HG02870 (cell line): ENCODE data around the gene COL8A1.
A peak's percentile ranks its signal among the peaks of the same experiment; 100 is the strongest.

Experiments
- ATAC-seq: cut with Tn5 transposase; IDR thresholded peaks from one replicate; pipeline ENCODE4 v1.9.1; 2021; ENCODE audit warnings: mild to moderate bottlenecking, moderate library complexity; ENCODE audit not compliant: unreplicated experiment

Gene COL8A1

DNA sequence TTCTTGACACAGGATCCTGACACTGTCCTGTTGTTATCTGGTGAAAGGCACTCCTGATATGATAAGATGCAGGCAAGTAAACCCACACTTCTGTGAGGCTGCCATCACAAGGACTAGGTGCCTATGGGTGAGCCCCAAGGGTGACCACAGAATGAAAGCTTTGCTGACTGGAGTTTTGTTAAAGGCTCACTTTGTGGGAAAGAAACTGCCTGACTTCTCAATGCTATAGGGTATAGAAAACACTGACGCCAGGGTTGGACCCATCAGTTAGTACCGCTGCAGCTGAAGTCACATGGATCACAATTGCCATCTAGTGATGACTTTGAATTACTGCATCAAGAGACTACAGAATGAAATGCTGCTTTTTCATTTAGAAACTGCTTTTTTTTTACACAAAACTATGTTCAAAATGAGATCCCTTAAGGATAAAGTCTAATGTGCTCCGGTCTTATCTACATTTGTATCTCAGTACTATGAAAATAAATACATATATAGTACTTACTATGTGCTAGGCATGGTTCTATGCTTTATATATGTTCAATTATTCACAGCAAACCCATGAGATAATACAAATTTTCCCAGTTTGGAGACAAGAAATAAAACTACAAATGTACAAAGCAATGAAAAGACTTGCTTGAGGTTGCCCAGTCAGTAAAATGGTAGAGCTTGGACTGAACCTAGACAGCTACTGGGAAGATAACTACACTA is 115.0 kb downstream of the COL8A1 start:
- ATAC-seq, result peak; percentile 95

DNA sequence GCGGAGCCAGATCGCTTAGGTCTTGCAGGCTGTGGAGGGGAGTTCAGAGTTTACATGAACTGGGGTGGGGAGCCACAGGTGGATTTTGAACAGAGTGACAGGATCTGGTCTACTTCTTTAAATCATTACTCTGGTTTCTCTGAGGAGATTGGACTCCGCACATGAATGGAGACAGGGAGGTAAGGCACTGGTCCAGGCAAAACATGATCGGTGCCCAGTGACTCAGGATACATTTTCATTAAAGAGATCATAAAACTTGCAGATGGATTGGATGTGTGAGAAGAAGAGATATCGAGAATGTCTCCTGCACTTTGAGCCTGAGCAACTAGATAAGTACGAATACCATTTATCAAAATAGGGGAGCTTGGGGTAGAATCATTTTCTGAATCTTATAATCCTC is 117.4 kb downstream of the COL8A1 start:
- ATAC-seq, result no peak

DNA sequence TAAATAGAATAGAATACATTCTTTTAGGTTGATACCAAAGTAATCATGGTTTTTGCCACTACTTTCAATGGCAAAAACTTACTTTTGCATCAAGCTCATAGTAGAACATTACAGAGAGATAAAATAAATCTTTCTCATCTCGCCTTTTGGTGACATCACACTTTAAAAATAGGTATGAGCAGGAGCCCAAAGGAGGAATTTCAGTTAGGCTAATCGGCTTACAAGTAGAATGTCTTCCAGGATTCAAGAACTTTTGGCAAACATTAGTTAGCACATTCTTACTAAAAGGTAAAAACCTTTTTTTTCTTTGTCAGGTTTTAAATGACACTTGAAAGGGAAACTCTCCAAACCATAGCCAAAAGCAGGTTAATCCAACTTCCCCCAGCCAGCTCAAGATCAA is 119.6 kb downstream of the COL8A1 start:
- no peak for ATAC-seq

DNA sequence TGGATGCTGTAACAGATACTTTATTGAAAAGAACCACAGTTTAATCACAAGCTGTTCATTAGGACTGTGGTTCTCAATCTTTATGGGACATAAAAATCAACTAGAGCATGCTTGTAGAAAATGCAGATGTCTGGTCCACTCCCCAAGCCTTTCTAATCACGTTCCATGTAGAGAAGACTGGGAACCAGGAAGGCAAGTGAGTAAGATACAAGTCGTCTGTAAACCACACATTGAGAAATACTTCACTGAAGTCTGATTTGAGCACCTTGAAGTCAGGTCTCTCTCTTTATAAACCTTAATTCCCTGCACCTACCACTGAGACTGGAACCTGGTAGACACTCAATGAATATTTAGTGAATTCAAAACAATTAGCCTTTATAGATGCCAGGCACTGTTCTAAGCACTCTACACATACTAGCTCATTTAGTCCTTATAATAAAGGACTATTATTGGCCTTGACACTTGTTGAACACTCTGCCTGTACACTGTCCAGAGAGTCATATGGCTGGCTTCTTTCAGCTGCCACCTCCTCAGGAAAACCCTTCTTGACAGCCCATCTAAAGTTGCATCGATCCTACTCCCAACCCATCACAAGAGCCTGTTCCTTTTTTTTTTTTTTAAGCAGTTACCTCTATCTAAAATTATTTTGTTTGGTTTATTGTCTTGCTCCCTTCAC is 120.2 kb downstream of the COL8A1 start:
- no peak for ATAC-seq

DNA sequence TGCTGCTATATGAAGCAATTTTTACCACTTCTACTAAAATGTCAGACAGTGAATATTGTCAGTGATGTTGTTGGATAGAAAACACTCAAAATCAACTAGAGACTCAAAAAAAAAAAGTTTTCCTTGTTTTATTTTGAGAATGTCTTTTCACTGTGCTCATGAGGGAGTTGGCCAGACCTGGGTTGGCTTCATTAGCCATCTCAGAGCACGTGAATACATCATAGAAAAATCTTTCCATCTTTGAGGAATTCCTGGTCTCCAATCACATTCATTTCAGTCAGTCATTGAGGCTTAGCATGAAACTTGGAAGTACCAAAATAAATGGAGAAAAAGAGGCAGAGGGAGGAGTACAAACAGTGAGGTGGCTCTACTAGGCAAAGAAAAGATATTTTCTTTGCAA is 121.6 kb downstream of the COL8A1 start:
- ATAC-seq, result no peak

DNA sequence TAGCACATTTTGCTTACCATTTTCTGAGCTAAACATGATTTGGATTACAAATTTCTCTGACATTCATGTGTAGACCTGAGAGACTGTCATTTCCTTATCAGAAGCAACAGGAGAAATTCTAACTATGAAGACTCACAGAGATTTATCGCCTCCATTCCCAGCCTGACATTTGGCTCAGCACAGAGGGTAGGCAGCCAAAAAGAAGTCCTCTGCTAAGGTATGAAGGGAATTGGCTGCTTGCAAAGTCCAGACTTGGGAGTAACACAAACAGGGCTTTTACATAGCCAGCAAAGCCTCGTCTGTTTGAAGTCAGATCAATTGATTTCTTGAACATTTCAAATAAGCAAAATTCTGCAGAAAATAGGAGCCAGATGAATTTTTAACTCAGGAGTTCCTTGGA is 122.2 kb downstream of the COL8A1 start:
- no peak for ATAC-seq

DNA sequence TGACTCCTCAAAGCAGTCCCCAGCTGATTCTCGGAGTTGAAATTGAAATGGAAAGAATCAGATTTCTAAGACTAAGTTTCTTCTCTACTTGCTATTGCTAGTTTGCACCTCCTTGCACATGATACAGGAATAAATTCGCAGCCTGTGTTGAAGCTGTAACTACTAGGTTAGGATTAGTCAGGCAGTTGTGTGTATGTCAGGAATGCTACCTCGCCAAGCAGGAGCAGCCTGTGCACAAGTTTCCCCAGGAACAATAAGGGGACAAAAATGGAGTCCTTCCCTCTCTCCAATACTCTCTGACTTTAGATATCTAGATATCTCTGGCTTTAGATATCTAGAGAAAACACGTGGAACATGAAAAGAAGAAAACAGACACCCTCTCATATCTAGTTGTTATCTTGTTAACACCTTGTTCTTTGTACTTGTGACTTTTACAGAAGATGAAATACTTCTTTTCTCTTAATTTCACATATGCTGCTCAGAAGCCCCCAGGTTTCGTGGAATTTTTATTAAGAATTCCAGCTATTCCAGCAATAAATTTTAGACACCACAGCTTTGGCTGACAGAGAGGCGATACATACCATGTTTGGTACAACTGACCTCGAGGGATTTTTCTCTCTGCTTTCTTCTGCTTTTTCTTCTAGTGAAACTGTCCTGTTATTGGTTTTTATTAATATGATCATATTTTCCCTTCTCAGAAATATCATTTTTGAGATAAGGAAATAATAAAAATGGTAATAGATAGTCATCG is 123.2 kb downstream of the COL8A1 start:
- no peak for ATAC-seq

DNA sequence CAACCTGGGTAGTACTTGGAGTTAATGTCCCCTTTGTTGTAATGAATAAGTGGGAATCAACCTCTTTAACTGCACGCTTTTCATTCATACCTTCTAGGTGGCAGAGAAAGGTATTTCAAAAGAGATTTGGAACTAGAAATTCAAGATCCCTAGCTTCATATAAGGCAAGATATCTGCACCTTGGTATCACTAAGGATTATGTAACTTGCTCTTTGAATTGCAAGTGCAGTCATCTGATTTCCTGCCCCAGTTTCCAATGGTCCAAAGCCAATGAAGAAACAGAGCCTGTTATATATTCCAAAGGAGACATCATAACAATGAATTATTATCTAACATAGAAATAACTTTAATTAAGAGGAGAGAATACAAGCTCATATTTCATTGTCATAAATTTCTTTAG is 124.5 kb downstream of the COL8A1 start:
- ATAC-seq, result no peak

DNA sequence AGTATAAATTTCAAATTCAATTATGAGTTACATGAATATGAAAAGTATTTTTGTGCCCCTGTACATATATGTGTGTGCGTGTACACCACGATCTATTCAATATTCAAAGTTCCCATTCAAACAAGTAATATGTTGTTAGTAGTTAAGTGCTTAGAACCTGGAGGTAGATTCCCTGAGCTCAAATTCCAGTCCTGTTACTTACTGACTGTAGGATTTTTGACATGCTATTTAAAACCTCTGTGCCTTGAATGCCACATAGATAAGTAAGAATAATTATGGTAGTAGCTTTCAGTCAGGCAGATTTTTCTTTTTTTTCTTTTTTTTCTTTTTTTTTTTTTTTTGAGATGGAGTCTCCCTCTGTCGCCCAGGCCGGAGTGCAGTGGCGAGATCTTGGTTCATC is 126.0 kb downstream of the COL8A1 start:
- ATAC-seq, result no peak

DNA sequence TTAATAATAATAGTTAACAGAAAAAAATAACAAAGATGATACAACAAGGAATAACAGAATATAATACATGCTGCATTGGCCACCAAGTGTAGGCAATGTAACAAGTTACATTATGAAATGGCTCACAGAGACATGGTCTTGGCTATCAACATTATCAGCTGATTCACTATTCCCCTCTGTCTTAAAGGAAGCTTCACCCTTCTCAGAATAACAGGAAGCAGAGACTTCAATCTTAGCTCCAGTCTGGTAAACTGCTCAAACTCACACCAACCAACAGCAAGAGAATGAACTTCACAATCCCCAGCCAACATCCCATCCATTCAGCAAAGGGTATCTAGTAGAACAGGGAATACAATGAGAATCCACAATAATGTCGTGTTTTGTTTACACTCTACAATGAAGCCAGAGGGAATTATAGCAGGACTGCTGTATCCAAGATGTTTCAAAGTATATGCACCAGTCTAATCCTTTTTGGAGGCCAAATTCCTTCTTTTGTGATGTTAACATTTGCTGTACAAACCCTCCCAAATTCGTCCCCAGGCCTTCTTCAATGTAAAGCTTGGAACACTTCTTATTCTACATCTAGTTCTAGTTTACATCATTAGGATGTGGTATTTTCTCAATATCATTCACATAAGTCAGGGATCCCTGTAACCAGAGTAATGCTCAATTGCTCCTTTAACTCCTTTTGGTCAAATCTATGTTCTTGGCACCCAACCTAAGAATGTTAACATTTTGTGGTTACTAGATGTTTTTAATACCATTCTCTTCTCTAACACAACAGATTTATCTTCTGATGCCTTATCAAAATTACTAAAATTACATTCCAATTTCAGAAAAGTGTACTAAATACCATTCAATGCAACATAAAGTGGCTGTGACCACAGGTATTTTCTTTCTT is 126.9 kb downstream of the COL8A1 start:
- no peak for ATAC-seq

DNA sequence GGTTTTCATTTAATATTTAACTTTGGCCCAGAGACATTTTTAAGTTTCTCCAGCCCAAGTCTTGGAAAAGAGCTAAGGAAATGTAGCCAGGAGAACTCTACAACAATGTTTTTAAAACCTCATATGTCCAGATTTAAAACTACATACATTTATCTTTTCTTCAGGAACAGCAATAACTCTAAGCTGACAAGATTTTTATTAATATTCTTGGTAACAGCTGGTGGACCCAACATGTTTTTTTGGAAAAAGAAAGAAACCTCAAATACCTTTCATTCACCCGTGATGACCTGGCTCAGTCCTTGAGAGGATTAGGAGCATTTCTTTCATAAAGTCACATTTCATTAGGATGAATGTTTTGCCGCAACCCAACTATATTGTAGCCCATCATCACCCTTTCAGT is 128.9 kb downstream of the COL8A1 start:
- ATAC-seq, result no peak

DNA sequence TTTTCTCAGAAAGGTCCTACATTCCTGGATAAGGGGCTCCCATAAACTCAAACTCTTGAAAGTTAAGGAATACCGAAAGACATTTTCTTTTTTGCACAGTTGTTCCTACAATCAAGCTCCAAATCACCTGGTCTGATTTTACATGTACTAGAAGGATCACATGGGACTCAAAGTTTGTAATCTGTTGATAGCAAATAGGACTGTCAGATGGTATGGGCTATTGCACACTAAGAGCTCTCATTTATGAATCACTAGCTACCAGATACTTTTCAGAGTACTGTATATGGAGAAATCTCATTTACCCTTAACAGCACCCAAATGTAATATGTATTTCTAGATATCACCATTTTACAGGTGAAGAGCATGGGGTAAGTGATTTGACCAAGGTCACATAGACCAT is 129.7 kb downstream of the COL8A1 start:
- ATAC-seq, result no peak

DNA sequence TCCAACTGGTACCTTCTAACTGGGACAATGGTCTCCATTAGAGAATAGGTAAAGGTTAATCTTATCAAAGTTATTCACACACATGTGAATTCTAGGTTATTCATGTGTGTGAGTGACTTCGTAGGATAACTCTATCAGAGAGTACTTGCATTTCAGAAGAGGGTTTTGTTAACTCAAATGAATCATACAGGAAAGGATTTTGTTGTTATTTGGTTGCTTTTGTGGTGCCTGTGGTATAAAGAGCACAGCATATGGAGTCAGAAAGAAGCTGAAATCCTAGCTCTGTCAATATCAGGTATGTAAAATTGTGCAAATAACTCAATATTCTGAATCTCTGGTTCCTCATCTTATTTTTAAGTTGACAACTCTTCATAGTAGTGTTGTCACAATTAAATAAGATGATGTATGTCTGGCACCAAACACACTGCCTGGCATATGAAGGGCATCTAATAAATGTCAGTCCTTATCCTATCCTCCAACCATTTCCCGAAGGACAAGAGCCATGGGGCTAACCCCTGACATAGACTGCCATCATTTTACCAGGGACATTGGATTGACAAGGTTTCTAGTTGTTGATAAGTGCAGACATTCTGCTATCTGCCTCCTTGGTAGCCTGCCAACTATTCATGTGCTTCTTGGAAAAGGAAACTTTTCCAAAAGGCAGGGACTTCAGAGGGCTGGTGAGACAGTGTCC is 130.6 kb downstream of the COL8A1 start:
- no peak for ATAC-seq

DNA sequence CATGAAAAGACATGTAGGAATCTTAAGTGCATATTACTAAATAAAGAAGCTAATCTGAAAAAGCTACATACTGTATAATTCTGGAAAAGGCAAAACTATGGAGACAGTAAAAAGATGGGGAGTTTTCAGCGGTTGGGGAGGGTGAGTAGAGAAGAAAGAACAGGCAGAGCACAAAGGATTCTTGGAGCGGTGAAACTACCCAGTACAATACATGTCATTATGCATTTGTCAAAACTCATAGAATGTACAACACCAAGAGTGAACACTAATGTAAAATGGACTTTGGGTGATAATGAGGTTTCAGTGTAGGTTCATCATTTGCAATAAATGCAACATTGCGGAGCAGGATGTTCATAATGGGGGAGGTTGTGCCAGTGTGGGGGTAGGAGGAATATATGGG is 133.8 kb downstream of the COL8A1 start:
- no peak for ATAC-seq

DNA sequence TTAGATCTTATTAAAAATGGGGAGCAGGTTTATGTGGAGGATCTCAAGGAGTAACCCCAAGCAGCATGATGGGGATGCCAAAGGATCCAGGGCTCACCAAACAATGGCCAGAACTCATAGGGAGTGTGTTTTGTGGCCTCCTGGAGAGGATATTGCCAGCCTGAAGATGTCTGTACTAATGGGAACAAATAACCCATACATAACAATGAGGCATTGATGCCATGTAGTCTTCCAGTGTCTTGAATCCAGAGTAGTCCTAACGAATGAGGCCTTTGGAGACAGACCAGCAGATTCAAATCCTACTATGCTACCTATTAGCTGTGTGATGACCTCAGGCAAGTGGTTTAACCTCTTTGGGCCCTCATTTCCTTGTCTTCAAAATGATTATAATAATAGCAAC is 134.3 kb downstream of the COL8A1 start:
- no peak for ATAC-seq

DNA sequence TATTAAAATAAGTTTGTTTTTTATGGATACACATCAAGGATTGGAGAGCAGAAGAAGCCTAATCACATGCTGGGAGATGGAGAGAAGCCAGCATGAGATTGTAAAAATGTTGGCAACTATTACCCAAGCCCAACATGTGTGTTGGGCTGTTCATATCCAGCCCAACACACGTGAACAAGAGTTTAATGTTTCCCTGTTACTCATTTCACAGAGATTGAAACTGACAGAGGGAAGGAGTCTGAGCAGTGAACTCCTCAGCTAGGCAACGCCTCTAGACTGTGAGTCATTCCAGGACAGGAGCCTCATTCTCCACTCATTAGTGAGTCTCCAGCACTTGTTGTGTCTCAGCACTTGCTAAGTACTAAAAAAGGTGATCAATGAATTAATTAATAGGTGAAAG is 136.1 kb downstream of the COL8A1 start:
- peak; percentile 99 for ATAC-seq

DNA sequence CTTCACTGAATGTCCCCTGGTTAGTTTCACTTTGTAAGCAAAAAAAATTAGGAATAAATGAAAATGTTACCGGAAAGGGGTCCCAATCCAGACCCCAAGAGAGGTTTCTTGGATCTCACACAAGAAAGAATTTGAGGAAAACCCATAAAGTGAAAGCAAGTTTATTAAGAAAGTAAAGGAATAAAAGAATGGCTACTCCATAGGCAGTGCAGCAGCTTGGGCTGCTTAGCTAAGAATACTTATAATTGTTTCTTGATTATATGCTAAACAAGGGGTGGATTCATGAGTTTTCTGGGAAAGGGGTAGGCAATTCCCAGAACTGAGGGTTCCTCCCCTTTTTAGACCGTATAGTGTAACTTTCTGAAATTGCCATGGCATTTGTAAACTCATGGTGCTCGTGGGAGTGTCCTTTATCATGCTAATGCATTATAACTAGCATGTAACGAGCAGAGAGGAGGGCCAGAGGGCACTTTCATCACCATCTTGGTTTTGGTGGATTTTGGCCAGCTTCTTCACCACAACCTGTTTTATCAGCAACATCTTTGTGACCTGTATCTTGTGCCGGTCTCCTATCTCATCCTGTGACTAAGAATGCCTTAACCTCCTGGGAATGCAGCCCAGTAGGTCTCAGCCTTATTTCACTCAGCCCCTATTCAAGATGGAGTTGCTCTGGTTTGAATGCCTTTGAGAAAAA is 138.3 kb downstream of the COL8A1 start:
- no peak for ATAC-seq

DNA sequence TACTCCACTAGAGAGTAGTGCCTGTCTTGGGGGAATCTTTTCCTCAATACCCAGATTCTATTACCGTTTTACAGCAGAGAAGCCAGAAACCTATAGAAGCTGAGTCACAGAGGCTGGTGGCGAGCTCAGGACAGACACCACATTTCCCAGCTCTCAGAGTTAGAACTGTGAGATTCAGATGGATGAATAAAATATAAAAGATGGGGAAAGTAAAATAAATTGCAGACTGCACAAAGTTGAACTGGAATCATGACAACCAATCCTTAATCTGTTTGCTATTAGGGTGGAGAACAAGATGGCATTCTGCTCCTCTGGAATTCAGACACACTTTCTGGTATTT is 138.8 kb downstream of the COL8A1 start:
- no peak for ATAC-seq

DNA sequence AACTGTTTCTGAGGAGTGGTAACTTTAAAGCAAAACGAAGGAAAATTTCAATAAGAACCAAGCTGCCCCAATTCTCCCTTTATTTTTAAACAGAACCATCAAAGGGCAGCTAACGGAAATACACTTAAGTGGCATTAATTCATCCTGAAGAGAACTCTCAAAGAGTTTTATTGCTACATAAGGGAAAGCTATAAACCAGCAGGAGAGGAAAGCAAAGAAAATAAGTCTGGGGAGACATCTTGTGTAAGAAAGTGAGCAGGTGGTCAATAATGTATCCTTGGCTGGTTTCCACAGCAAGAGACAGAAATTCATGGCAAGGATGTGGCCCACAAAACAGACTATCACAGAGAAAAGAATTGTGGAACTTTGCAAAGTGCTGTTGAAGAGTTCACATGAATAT is 139.3 kb downstream of the COL8A1 start:
- ATAC-seq, result no peak

DNA sequence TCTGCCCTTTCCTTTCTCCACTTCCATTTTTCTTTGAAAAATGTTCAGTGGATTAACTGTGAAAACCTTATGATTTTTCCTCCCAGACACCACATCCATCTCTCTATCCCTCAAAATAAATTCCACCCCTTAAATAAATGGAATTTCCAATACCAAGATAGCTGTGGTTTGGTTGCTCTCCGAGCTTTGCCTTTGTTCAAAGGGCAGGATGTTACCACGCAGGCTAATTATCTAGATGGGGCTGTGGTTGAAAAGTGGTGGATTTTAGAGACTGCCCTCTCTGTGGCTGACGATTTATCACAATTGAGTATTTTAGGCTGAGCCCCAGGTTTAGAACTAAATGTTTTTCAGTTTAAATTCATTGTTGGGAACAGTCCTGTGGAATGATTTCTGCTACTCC is 142.4 kb downstream of the COL8A1 start:
- ATAC-seq, result no peak
